ENCODE data around the gene RBM23. TPM values are rescaled to one million over a fixed set of nuclear protein-coding genes. Genes with fewer than 3 reads are reported as not detected.

Gene RBM23
- total RNA-seq = 47.0 and 52.3 TPM in 2 replicates

GRCh38 chr14:22918804-22919600 is at the start of gene RBM23:
Gene RBM23, minus strand, starts transcription at chr14:22919149.

GRCh38 chr14:22929104-22929960 is 10.4 kb upstream of the RBM23 start, which contains the start of gene PRMT5:
Gene PRMT5, minus strand, starts transcription at chr14:22929376. Its CDS starts 15 bp downstream, at chr14:22929361.

GRCh38 chr14:22883173-22883976 is 35.6 kb downstream of the RBM23 start, which contains the start of gene REM2:
Gene REM2, plus strand, starts transcription at chr14:22883222. Its CDS starts 66 bp downstream, at chr14:22883288.

GRCh38 chr14:22871224-22872032 is 47.5 kb downstream of the RBM23 start, which contains the start of gene LRP10:
Gene LRP10, plus strand, starts transcription at chr14:22871740. Its CDS starts 564 bp downstream, at chr14:22872304.

Other genes with a start within 250 kb of the RBM23 start
- gene OXA1L, start 152.5 kb downstream of the RBM23 start, total RNA-seq = 77.8 and 97.1 TPM in 2 replicates
- 3.4 and 34.2 TPM in 2 replicates for gene SLC7A7, start 103.7 kb downstream of the RBM23 start, total RNA-seq
- gene MRPL52, start 89.3 kb downstream of the RBM23 start, total RNA-seq = 27.4 and 27.9 TPM in 2 replicates
- 445 and 1,032 TPM in 2 replicates for gene MMP14, start 82.6 kb downstream of the RBM23 start, total RNA-seq
- 262 and 319 TPM in 2 replicates for gene LRP10, start 47.4 kb downstream of the RBM23 start, total RNA-seq
- 0.07 and 0.13 TPM in 2 replicates for gene REM2, start 35.9 kb downstream of the RBM23 start, total RNA-seq
- gene PRMT5, start 10.2 kb upstream of the RBM23 start, total RNA-seq = 47.2 and 51.7 TPM in 2 replicates
- 22.2 and 30.2 TPM in 2 replicates for gene HAUS4, start 37.9 kb upstream of the RBM23 start, total RNA-seq
- gene AJUBA, start 63.4 kb upstream of the RBM23 start, total RNA-seq = 43.2 and 61.2 TPM in 2 replicates
- 10.2 and 12.7 TPM in 2 replicates for gene C14orf93, start 91.0 kb upstream of the RBM23 start, total RNA-seq
- 174 and 207 TPM in 2 replicates for gene PSMB5, start 115.8 kb upstream of the RBM23 start, total RNA-seq
- not detected in 2 replicates for gene PSMB11, start 123.1 kb upstream of the RBM23 start, total RNA-seq
- 5.0 and 5.1 TPM in 2 replicates for gene CDH24, start 138.4 kb upstream of the RBM23 start, total RNA-seq
- gene ACIN1, start 176.0 kb upstream of the RBM23 start, total RNA-seq = 67.6 and 71.1 TPM in 2 replicates
- gene C14orf119, start 176.4 kb upstream of the RBM23 start, total RNA-seq = 58.3 and 60.9 TPM in 2 replicates
- 0.13 TPM in 1 of 2 replicates, not detected in the other for gene CIROP, start 185.8 kb upstream of the RBM23 start, total RNA-seq
- gene CEBPE, start 200.1 kb upstream of the RBM23 start, total RNA-seq = not detected in 2 replicates